ENCODE results near the gene DENND5B.

Gene DENND5B

GRCh38 chr12:31412292-31412801, 178.6 kb downstream of the DENND5B start (continued):
- TF ChIP-seq INSM2 (tag by site-specific recombination; IDR thresholded peaks at IDR 0.05) (no peak), ZBTB7A (tag by site-specific recombination; IDR thresholded peaks at IDR 0.05; ENCODE audit: low read depth) (no peak), HOXA7 (CRISPR knock-in tag; IDR thresholded peaks at IDR 0.05; ENCODE audit: borderline replicate concordance) (no peak)

GRCh38 chr12:31408763-31409162, 182.2 kb downstream of the DENND5B start:
- Histone ChIP-seq H3K4me1 (ENCODE audit: control insufficient read depth, insufficient read depth, low read length) (no peaks in the 10 kb centered on the region), H3K36me3 (ENCODE audit: control insufficient read depth in 2 of 2, insufficient read depth in 1 of 2, low read length in 2 of 2) (peaks cover 0 to 13% of the 10 kb centered on the region in 2 experiments; a peak in 2 of 3 replicates), H3K9me3 (ENCODE audit: control insufficient read depth, insufficient read depth, low read depth, low read length) (no peaks in the 10 kb centered on the region), H3K27ac (ENCODE audit: extremely low read depth, low read depth, low read length) (no peak overlapping the region), H3K4me3 (ENCODE audit: low read depth, low read length) (no peak overlapping the region)
- ChIA-PET CTCF (no interaction called here), POLR2A (no interaction called here)
- no peak for TF ChIP-seq ZNF311 (tag by site-specific recombination; IDR thresholded peaks at IDR 0.05; ENCODE audit: borderline replicate concordance)

GRCh38 chr12:31407562-31407961, 183.4 kb downstream of the DENND5B start:
- no peak overlapping the region for H3K27ac ChIP-seq (ENCODE audit: extremely low read depth, low read depth, low read length)
- peaks cover 0 to 5% of the 10 kb centered on the region in 2 experiments; a peak in 1 of 3 replicates for H3K36me3 ChIP-seq (ENCODE audit: control insufficient read depth in 2 of 2, insufficient read depth in 1 of 2, low read length in 2 of 2)
- H3K4me1 ChIP-seq (ENCODE audit: control insufficient read depth, insufficient read depth, low read length) = no peaks in the 10 kb centered on the region
- TF ChIP-seq ZFHX2 (tag by site-specific recombination; conservative IDR thresholded peaks at IDR 0.05) (no peak), ZNF548 (tag by site-specific recombination; IDR thresholded peaks at IDR 0.05) (no peak), ZNF488 (tag by site-specific recombination; IDR thresholded peaks at IDR 0.05) (no peak), GLI2 (tag by site-specific recombination; IDR thresholded peaks at IDR 0.05; ENCODE audit: borderline replicate concordance, low read depth) (no peak), ZNF221 (tag by site-specific recombination; IDR thresholded peaks at IDR 0.05; ENCODE audit: borderline replicate concordance) (no peak)
- H3K4me3 ChIP-seq (ENCODE audit: low read depth, low read length) = no peak overlapping the region
- H3K9me3 ChIP-seq (ENCODE audit: control insufficient read depth, insufficient read depth, low read depth, low read length) = no peaks in the 10 kb centered on the region
- POLR2A ChIA-PET = no interaction called here
- CTCF ChIA-PET = no interaction called here

- Histone ChIP-seq H3K9me3 (ENCODE audit: control insufficient read depth, insufficient read depth, low read depth, low read length) (no peaks in the 10 kb centered on the region), H3K4me3 (ENCODE audit: low read depth, low read length) (no peak overlapping the region), H3K4me1 (ENCODE audit: control insufficient read depth, insufficient read depth, low read length) (no peaks in the 10 kb centered on the region), H3K27ac (ENCODE audit: extremely low read depth, low read depth, low read length) (no peak overlapping the region), H3K36me3 (ENCODE audit: control insufficient read depth in 2 of 2, insufficient read depth in 1 of 2, low read length in 2 of 2) (peaks cover 0 to 5% of the 10 kb centered on the region in 2 experiments; a peak in 2 of 3 replicates)
- TF ChIP-seq ZNF629 (tag by site-specific recombination; IDR thresholded peaks at IDR 0.05) = no peak
- TF ChIP-seq ZNF768 (tag by site-specific recombination; IDR thresholded peaks at IDR 0.05) = no peak
- CTCF ChIA-PET = no interaction called here
- POLR2A ChIA-PET = no interaction called here
Observed at GRCh38 chr12:31406345-31406744, 184.6 kb downstream of the DENND5B start.

- Histone ChIP-seq H3K4me1 (ENCODE audit: control insufficient read depth, insufficient read depth, low read length) (no peaks in the 10 kb centered on the region), H3K36me3 (ENCODE audit: control insufficient read depth in 2 of 2, insufficient read depth in 1 of 2, low read length in 2 of 2) (peaks cover 0 to 5% of the 10 kb centered on the region in 2 experiments; a peak in 2 of 3 replicates), H3K4me3 (ENCODE audit: low read depth, low read length) (no peak overlapping the region), H3K27ac (ENCODE audit: extremely low read depth, low read depth, low read length) (no peak overlapping the region), H3K9me3 (ENCODE audit: control insufficient read depth, insufficient read depth, low read depth, low read length) (no peaks in the 10 kb centered on the region)
- no peak for TF ChIP-seq ZBTB17 (tag by site-specific recombination; IDR thresholded peaks at IDR 0.05)
- no peak for TF ChIP-seq ZNF280C (tag by site-specific recombination; IDR thresholded peaks at IDR 0.05)
- TF ChIP-seq ZNF23 (tag by site-specific recombination; IDR thresholded peaks at IDR 0.05; ENCODE audit: borderline replicate concordance) = no peak
- ChIA-PET CTCF (interaction anchor here (0.6 to 2.9 kb wide), 5 partner anchors 42 to 233 kb away, joined by 3 to 19 read pairs (median 4); no protein-coding TSS in a partner anchor), POLR2A (no interaction called here)
Observed at GRCh38 chr12:31405021-31405420, 185.9 kb downstream of the DENND5B start.

Measured in HEK293 (cell line).